DMS153 treated with DMSO at 0.1 percent for 48 hours (cell line): ENCODE measurements around the gene SART1.
A peak's percentile ranks its signal among the peaks of the same experiment; 100 is the strongest.
"Not testable (repeated sequence)": the region's sequence is repeated elsewhere in the genome, so short reads cannot be mapped to it uniquely, and the experiment has no call there.

ENCODE experiments used
- DNase-seq: peaks from one replicate; lab custom pipeline; 2025; ENCODE audit not compliant: unreplicated experiment; lab: John Stamatoyannopoulos, UW

SART1 gene

DNA sequence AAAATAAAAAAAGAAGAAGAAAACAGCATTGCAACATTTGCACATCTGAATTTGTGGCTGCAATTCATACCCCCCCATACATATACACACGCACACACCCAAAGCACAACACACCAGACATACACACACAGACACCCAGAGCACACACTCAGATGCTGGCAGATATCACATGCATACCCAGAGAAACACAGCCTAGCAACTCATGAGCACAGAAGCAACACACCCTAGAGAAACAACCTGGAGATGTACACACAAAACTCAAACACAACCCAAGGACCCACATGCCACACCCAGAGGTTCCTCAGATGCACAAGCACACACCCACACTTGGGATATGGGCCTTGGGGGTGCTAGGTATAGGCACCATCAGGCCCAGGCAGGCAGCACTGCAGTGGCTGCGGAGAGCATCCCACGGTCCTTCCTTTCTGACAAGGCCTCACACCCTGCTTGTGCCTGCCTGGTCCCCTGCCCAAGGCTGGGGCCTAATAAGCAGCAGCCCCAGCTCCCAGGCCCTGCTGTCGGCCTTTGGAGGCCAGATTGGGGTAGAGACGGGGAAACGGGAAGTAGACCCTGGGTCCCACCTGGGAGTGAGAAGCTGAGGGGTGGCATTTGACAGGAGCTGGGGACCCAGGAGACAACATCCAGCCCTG is 53.4 kb downstream of the SART1 start:
- no peak for DNase-seq

DNA sequence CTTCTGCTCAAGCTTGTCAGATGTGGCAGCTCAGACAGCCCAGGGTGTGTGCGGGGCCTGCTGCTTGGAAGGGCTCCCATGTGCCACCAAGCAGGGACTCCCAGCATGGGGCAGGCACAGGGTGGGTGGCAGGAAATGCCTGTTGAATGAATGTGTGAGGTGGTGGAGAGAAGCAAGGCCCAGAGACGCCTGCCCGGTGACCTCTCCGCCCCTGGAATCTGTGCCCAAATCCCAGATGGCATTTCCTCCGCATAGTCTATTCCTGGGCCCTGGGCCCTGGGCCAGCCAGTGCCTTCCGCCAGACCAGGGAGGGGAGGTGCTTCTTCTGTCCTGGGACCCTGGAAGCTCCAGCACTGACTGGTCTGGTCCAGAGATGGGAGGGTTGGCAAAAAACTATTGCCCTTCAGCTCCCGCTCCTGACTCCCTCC is 53.9 kb downstream of the SART1 start:
- DNase-seq = no peak

DNA sequence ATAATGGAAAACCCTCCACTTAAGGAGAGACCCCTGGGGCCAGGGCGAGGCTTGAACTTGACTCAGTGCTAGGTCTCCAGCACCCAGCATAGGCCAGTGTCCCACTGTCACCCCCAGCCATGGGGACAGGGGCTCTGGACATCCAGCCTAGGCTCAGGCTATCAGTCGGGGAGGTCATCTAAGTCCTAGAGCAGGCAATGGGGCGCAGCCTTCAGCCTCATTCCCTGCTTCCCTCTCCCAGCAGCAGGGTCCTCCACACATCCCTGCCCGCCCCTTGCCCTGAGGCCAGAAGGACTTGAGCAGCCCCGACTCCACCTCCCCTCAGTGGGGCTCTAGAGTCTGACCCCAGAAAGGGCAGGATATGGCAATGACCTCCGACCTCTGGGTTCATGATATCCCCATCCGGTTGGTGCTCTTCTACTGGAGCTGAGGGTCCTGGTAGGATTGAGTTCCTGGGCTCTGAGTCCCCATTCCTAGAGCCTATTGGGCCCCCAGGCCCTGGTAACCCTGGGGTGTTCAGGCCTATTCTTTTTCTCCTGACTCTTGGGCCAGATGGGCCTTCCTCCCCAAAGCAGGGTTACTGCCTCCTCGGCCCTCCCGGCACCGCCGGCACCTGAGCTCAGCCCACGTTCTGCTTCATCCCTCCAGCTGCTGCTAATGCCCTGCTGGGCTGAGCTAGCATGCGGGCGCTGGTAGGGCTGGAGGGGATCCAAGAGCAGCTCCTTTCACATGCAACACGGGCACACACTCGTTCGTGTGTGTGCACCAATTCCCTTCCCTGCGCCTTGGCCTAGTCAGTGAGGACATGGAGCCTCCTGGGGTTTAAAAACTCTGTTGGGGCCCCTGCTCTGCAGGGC is 54.6 kb downstream of the SART1 start:
- no peak for DNase-seq

DNA sequence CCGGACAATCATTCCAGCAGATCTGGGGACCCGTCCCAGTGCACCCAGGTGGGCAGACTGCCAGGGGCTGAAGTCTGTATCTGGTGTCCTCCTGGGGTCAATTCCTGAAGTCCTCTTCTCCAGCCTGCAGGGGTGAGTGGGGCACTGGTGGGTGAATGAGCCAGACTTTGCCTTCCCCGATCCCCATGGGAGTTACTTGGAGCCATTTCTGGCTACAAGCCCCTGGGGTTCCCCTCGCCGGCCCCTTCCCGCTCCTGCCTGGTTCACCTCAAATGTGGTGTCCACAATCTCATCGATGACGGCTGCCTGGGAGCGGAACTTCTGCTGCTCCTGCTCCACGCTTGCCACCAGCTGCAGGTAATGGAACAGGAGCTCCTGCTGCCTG is 55.3 kb downstream of the SART1 start:
- no peak for DNase-seq

DNA sequence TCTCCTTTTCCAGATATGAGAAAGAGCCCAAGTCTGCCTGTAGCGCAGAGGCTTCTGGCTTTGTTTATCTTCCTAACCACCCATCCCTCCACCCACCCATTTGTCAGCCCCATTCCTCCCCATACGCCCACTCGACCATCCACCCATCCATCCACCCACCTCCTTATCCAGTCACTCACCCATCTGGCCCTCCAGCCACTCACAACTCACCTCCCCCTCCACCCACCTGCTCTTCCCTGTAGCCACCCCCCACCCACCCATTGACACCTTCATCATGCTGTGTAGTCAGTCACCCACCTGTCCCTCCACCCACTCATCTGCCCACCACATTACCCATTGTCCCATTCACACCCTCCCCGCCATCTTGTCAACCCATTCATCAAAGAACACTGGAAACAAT is 55.8 kb downstream of the SART1 start:
- DNase-seq = no peak

DNA sequence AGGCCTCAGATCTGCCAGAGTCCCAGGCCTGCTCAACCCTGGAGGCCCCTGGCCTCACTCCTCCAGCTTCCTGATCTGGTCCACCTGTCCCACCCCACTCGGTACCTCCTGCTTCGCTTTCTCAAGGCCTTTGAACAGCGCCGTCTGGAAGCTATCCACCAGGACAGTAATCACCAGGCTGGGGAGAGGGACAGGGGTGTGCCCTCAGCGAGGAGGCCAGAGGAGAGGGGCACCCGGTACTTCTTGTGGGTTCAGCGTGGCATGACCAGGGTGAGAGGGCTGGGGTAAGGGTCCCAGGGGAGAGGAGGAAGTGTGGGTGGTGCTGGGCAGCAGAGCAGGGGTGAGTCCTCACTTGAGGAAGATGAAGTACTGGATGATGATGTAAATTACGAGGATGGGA is 58.7 kb downstream of the SART1 start:
- no peak for DNase-seq

DNA sequence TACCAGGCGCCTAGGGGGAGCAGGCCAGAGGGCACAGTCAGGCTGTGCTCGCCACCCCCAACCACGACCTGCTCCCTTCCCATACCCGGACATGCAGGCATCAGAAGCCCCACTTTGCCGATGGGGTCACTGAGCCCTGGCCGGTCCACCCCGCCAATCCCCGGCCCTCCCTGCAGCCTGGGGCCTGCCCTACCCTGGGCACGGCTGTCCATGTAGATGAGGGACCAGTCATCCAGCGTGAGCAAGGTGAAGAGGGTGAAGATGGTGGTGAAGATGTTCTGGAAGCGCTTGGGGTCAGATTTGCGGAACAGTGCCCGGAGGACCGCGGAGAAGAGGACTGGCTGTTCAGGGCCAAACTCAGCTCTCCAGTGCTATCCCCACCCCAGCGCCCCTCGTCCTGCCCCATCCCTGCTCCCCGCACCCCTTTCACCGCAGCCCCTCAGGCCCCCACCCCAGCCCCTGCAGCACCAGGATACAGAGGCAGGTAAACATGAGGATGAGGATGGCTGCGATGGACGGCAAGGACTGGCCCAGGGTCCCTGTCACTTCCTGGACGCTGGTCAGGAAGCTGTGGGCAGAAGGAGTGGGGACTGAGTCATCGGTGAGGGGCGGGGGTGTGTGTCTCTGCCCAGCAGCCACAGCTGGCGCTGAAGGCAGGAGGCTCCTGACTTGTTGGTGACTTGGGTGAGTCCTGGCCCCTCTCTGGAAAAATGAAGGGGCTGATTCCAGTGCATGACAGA is 59.3 kb downstream of the SART1 start:
- DNase-seq = no peak

DNA sequence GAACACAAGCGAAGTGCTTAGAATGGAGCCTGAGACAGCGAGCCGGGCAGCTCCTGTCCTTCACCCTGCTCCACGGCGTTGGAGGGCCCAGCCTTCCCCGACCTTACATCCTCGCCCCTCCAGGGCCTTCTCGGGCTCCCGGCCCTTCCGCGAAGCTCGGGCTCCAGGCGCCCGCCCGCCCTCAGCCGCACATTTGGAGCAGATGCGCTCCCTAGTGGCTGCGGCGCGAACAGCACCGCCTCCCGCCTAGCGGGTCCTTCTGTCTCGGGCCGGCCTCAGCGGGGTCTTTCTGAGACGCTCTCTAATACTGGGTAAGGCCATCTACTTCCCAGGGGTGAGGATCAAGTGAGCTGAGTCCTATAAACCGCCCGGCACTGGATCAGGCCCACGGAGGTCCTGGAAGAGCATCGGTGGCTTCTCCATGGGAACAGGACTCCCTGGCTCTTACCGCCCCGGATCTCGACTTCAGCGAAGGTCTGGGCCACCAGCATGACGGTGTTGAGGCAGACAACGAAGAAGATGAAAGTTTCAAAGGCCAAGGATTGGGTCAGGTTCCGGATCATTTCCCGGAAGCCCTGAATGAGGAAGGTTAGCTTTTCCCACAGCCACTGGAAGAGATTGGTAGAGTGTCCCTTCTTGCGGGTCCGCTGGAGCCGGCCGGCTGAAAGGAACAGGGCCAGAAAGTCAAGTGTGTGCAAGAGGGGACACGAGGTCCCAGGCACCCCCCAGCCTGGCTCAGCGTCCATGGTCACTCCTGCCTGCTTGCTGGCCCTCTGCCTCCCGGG is 61.1 kb downstream of the SART1 start:
- DNase-seq = peak; percentile 10

DNA sequence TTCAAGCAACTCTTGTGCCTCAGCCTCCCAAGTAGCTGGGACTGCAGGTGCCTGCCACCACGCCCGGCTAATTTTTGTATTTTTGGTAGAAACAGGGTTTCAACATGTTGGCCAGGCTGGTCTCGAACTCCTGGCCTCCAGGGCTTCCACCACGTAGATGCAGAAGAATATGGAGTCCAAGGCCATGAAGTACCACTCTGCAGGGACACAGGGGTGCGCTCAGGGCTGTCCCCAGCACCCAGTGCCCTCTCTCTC is 61.6 kb downstream of the SART1 start:
- DNase-seq = not testable (repeated sequence)

DNA sequence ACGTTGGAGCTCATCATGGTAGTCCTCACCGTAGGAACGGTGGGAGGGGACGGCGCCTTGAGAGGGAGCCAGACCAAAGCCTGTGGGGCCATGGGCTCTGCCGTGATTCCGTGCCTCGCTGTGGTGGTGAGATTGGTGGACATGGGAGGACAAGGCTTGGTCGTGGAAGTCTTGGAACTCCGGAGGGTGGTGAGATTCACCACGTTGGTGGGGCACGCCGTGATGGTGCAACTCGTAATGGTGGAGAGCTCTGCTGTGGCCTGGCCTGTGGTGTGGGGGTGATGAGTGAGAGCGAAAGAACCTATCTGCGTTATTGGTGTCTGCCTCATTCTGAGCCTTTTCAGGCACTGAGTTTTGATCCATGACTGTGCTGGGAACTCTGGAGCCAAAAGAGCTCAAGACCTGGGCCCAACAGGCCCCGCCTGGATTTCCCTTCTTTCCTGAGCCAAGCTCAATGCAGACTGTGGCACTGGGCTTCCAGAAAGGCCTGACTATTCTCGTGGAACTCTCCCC is 64.5 kb downstream of the SART1 start, which contains the start of gene CATSPER1:
TSS of gene CATSPER1 (minus strand) at position 463 of the 513 bp plus-strand sequence. CDS start at position 363, 100 bp downstream.
- no peak for DNase-seq
